ENCODE data around the gene UXS1. TPM values are rescaled to one million over a fixed set of nuclear protein-coding genes. Genes with fewer than 3 reads are reported as not detected.

UXS1 gene
- polyA plus RNA-seq, 1 donor from 2014 or later: 19.1 TPM

- no peaks in the 10 kb centered on the region for H3K27me3 ChIP-seq (ENCODE audit: insufficient read depth, low read depth, low read length)
- H3F3A ChIP-seq (ENCODE audit: insufficient read depth, low read length, poor library complexity, severe bottlenecking): no peaks in the 10 kb centered on the region
- H3K4me2 ChIP-seq (ENCODE audit: low read length): no peak overlapping the region
- no peak overlapping the region for H3K9ac ChIP-seq (ENCODE audit: low read length)
- no peaks in the 10 kb centered on the region for H3K9me3 ChIP-seq (ENCODE audit: low read length)
- TF ChIP-seq POLR2AphosphoS5 (IDR thresholded peaks at IDR 0.05) (no peak), CTCF (IDR thresholded peaks at IDR 0.05; ENCODE audit: poor library complexity, severe bottlenecking) (no peak), MXI1 (conservative IDR thresholded peaks at IDR 0.05; ENCODE audit: poor library complexity, severe bottlenecking) (no peak), EP300 (conservative IDR thresholded peaks at IDR 0.05; ENCODE audit: poor library complexity, severe bottlenecking) (no peak), EZH2 (IDR thresholded peaks at IDR 0.05; ENCODE audit: borderline replicate concordance, insufficient read depth, low read length, poor library complexity, severe bottlenecking) (no peak), SMC3 (conservative IDR thresholded peaks at IDR 0.05; ENCODE audit: poor library complexity) (no peak), REST (IDR thresholded peaks at IDR 0.05; ENCODE audit: borderline replicate concordance) (no peak), RAD21 (conservative IDR thresholded peaks at IDR 0.05) (no peak), TAF1 (IDR thresholded peaks at IDR 0.05; ENCODE audit: low read depth) (no peak)
- H3K36me3 ChIP-seq (ENCODE audit: insufficient read depth, low read length): no peaks in the 10 kb centered on the region
- H2AFZ ChIP-seq (ENCODE audit: low read depth, low read length): no peak overlapping the region
- no peaks in the 10 kb centered on the region for H3K9me2 ChIP-seq (ENCODE audit: insufficient read depth, low read length)
- no peaks in the 10 kb centered on the region for H3K79me2 ChIP-seq (replicated peaks; ENCODE audit: insufficient read depth, low read length)
- H3K4me3 ChIP-seq (ENCODE audit: low read length): no peak overlapping the region
- H4K20me1 ChIP-seq (ENCODE audit: insufficient read depth): no peaks in the 10 kb centered on the region
- H3K27ac ChIP-seq (ENCODE audit: low read length): no peak overlapping the region
Observed at GRCh38 chr2:106175086-106175850, 18.8 kb downstream of the UXS1 start.

GRCh38 chr2:106174056-106174455 lies 20.0 kb downstream of the UXS1 start:
- Histone ChIP-seq H3K27me3 (ENCODE audit: insufficient read depth, low read depth, low read length) (no peaks in the 10 kb centered on the region), H3F3A (ENCODE audit: insufficient read depth, low read length, poor library complexity, severe bottlenecking) (no peaks in the 10 kb centered on the region), H3K27ac (ENCODE audit: low read length) (no peak overlapping the region), H3K79me2 (replicated peaks; ENCODE audit: insufficient read depth, low read length) (no peaks in the 10 kb centered on the region), H3K9me3 (ENCODE audit: low read length) (no peaks in the 10 kb centered on the region), H3K9me2 (ENCODE audit: insufficient read depth, low read length) (no peaks in the 10 kb centered on the region), H3K36me3 (ENCODE audit: insufficient read depth, low read length) (no peaks in the 10 kb centered on the region), H3K9ac (ENCODE audit: low read length) (no peak overlapping the region), H4K20me1 (ENCODE audit: insufficient read depth) (no peaks in the 10 kb centered on the region), H3K4me3 (ENCODE audit: low read length) (no peak overlapping the region), H3K4me2 (ENCODE audit: low read length) (no peak overlapping the region), H2AFZ (ENCODE audit: low read depth, low read length) (no peak overlapping the region)
- no peak for TF ChIP-seq CTCF (IDR thresholded peaks at IDR 0.05; ENCODE audit: poor library complexity, severe bottlenecking)
- TF ChIP-seq RAD21 (conservative IDR thresholded peaks at IDR 0.05): no peak
- TF ChIP-seq SMC3 (conservative IDR thresholded peaks at IDR 0.05; ENCODE audit: poor library complexity): no peak
- no peak for TF ChIP-seq EZH2 (IDR thresholded peaks at IDR 0.05; ENCODE audit: borderline replicate concordance, insufficient read depth, low read length, poor library complexity, severe bottlenecking)
- no peak for TF ChIP-seq POLR2AphosphoS5 (IDR thresholded peaks at IDR 0.05)
- no peak for TF ChIP-seq EP300 (conservative IDR thresholded peaks at IDR 0.05; ENCODE audit: poor library complexity, severe bottlenecking)
- no peak for TF ChIP-seq TAF1 (IDR thresholded peaks at IDR 0.05; ENCODE audit: low read depth)
- TF ChIP-seq MXI1 (conservative IDR thresholded peaks at IDR 0.05; ENCODE audit: poor library complexity, severe bottlenecking): no peak
- TF ChIP-seq REST (IDR thresholded peaks at IDR 0.05; ENCODE audit: borderline replicate concordance): no peak
